GM18519 (cell line): ENCODE measurements around the gene ADH1A.
"Not testable (repeated sequence)": the region's sequence is repeated elsewhere in the genome, so short reads cannot be mapped to it uniquely, and the experiment has no call there.

ENCODE experiments used
- ATAC-seq: cut with Tn5 transposase; IDR thresholded peaks from one replicate; pipeline ENCODE4 v1.9.1; 2021; ENCODE audit warnings: mild to moderate bottlenecking, moderate library complexity; ENCODE audit not compliant: unreplicated experiment, low FRiP score

Gene ADH1A

GRCh38 chr4:99282731-99283130, 8.1 kb downstream of the ADH1A start:
- no peak for ATAC-seq

- ATAC-seq = no peak
These were observed 9.5 kb downstream of the ADH1A start for GRCh38 chr4:99281261-99281660.

DNA sequence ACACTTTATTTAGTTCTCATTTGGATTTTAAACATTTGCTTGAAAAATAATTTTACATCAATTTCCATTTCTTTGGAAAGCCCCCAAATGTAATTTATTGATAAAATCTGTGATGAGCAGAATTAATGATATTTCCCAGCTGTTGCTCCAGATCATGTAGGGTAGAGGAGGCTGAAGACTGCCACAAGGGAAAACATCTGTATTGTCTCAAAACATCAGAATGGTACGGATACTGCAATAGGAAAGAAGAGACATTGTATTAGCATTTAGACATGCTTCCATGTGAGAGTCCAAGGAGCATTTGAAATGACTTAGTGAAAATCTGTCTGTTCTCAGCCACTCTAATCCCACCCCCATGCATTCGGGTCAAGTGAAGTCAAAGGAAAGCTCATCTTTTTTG, 14.4 kb downstream of the ADH1A start:
- no peak for ATAC-seq

GRCh38 chr4:99275885-99276284, 14.9 kb downstream of the ADH1A start:
- ATAC-seq = no peak

- ATAC-seq = no peak
These were observed 15.7 kb downstream of the ADH1A start for GRCh38 chr4:99275050-99275449.

DNA sequence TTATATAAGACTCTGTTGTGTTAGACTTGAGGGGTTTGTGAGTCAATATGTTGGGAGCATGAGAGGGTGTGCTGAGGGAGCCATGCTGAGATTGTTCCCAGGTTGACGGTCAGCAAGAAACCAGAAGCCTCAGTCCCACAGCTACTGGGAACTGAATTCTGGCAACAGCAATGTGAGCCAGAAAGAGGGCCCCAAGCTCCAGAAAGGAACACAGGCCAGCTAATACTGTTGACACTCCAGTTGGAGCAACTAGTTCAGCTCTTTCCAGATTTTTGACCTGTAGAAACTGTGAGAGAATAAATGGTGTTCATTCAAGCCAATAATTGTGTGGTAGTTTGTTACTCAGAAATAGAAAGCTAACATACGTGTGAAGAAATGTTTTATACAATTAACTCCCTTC, 17.1 kb downstream of the ADH1A start:
- ATAC-seq = no peak

DNA sequence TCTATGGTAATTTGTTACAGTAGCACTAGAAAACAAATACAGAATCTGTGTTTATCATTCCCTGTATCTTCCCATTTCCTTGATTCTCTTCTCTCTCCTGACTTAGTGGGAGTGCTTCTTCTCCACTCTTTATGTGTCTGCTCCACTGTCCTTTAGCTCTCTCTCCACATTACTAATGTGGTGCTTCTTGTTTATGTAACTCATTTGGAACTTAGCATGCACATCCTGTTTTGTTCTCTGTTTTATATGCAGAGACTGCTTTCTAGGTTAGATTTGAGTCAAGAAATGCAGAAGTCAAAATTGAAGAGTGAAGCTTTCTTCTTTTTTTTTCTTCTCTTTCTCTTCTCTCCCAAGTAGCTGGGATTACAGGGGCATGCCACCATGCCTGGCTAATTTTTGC, 25.9 kb downstream of the ADH1A start:
- no peak for ATAC-seq

DNA sequence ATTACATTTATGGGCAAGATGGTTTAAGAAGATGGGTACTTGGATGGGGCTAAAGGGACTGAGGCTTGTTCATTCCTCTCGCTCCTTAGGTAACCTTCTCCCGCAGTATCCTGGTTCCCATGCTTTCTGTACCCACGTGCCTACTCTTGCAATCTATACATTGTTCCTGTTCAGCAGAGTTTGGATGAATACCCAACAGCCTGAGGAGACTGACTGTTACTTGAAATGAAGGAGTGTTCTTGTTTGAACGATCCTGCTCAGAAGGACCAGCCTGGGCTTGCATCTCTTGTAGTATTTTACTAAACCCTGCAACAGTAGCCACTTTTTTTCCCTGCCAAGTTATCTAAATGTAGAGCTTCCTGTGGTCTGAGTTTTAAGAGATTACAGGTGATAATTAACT, 38.0 kb downstream of the ADH1A start:
- no peak for ATAC-seq

GRCh38 chr4:99248714-99249113, 42.1 kb downstream of the ADH1A start:
- no peak for ATAC-seq

DNA sequence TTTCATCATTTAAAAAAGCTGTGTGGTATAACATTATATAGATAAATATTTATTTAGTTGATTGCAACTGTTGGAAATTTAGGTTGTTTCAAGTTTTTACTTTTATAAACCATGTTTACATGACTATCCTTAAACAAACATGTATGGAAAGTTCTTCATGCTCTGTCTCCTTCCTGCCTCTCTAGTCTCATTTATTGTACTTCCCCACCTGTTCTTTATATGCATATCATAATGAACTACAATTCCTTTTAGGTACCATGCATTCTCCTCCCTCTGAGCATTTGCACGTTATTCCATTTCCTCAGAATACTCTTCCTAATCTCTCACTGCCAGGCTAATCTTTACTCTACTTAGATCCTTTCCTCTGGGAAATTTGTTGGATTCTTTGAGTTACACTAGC, 54.8 kb downstream of the ADH1A start:
- no peak for ATAC-seq

DNA sequence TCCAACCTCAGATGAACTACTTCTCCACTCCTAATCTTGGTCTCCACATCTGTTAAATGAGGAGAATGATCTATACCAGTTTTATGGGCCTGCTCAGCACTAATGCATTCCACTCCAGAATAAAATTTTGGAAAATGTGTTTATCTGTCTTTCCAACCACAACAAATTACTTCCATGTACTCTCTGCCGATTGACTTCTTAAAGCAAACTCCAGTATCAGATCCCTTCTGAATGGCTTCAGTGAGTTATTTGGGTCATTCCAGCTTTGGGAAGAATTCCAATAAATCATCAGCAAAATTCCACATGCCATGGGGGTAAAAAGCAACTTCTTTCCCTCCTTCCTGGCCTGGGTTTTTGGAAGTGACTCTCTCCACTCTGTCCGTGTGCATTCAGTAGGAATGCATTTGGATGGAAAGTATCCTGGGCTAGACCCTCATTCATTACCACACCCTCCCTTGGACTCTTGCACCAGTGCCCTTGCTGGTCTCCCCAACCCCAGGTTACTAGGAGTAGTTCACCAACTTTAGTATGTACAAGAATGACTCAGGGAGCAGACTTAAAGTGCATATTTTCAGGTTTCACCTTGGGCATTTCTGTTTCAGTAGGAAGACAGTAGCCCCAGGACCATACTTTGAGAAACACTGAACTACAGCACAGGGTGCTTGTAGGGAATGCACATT, 56.3 kb downstream of the ADH1A start:
- ATAC-seq = no peak

GRCh38 chr4:99233397-99233796, 57.4 kb downstream of the ADH1A start:
- not testable (repeated sequence) for ATAC-seq

DNA sequence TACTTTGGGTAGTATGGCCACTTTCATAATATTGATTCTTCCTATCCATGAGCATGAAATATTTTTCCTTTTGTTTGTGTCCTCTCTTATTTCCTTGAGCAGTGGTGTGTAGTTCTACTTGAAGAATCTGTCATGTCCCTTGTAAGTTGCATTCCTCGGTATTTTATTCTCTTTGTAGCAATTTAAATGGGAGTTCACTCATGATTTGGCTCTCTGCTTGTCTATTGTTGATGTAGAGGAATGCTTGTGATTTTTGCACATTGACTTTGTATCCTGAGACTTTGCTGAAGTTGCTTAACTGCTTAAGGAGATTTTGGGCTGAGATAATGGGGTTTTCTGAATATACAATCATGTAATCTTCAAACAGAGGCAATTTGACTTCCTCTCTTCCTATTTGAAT, 62.1 kb downstream of the ADH1A start:
- not testable (repeated sequence) for ATAC-seq

DNA sequence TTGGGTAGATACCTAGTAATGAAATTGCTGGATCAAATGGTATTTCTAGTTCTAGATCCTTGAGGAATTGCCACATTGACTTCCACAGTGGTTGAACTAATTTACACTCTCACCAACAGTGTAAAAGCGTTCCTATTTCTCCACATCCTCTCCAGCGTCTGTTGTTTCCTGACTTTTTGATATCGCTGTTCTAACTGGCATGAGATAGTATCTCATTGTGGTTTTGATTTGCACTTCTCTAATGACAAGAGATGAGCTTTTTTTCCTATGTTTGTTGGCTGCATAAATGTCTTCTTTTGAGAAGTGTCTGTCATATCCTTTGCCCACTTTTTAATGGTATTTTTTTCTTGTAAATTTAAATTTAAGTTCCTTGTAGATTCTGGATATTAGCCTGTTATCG, 63.1 kb downstream of the ADH1A start:
- ATAC-seq = not testable (repeated sequence)
